CD14-positive monocyte (primary cell): ENCODE data around the gene SNN. TPM values are rescaled to one million over a fixed set of nuclear protein-coding genes. Genes with fewer than 3 reads are reported as not detected.

Experiments
- DNase-seq, 3 donors: peaks; one replicate each; pipeline ENCODE4 v3.0.0-alpha.2; 2011 to 2022
- H2AFZ ChIP-seq: 2 replicates; pipeline ENCODE4 v1.6.0; 2012; ENCODE audit warnings: mild to moderate bottlenecking, low read depth, low read length, inconsistent platforms; ENCODE audit not compliant: insufficient read depth, poor library complexity, severe bottlenecking
- H3K27ac ChIP-seq, 2 donors: 1 replicate in 1 of 2; 2 replicates in 1 of 2; pipeline ENCODE4 v1.5.1; 2012 to 2013; ENCODE audit warnings: low read length in 2 of 2, control low read depth in 1 of 2, inconsistent platforms in 1 of 2, low read depth in 1 of 2, mild to moderate bottlenecking in 1 of 2
- H3K27me3 ChIP-seq, 2 donors: one replicate each; pipeline versions ENCODE4 v1.6.0 to v1.6.1; 2011 to 2013; ENCODE audit warnings: low read length in 2 of 2; ENCODE audit not compliant: control insufficient read depth in 2 of 2, insufficient read depth in 2 of 2
- H3K36me3 ChIP-seq, 2 donors: replicated peaks in 1 of 2; 1 replicate in 1 of 2; 2 replicates in 1 of 2; pipeline versions ENCODE4 v1.5.1 to v1.6.1; 2012 to 2013; ENCODE audit warnings: low read length in 2 of 2, control low read depth in 1 of 2, inconsistent platforms in 1 of 2, mild to moderate bottlenecking in 1 of 2; ENCODE audit not compliant: insufficient read depth in 2 of 2, control insufficient read depth in 1 of 2
- H3K4me1 ChIP-seq, 2 donors: 1 replicate in 1 of 2; 2 replicates in 1 of 2; pipeline versions ENCODE4 v1.5.1 to v1.6.1; 2012 to 2013; ENCODE audit warnings: low read length in 2 of 2, control low read depth in 1 of 2, inconsistent platforms in 1 of 2, mild to moderate bottlenecking in 1 of 2, moderate library complexity in 1 of 2; ENCODE audit not compliant: insufficient read depth in 2 of 2, control insufficient read depth in 1 of 2
- H3K4me2 ChIP-seq: replicated peaks from 2 replicates; pipeline ENCODE3; 2012; ENCODE audit warnings: low read length, moderate library complexity, mild to moderate bottlenecking; ENCODE audit not compliant: poor library complexity, severe bottlenecking; ENCODE audit errors: extremely low read depth
- H3K4me3 ChIP-seq, 3 experiments: fragments of 200-600 bp in 1 of 3; sonication (generic) in 1 of 3; replicated peaks in 1 of 3; 1 replicate in 2 of 3; 2 replicates in 1 of 3; pipeline ENCODE4 v1.5.1; 2011 to 2013; ENCODE audit warnings: low read length in 3 of 3, mild to moderate bottlenecking in 3 of 3, control low read depth in 2 of 3, low read depth in 2 of 3, inconsistent platforms in 1 of 3, moderate library complexity in 1 of 3
- H3K79me2 ChIP-seq: 2 replicates; pipeline ENCODE4 v1.6.0; 2012; ENCODE audit warnings: mild to moderate bottlenecking, control low read depth, inconsistent platforms, low read length, moderate library complexity; ENCODE audit not compliant: insufficient read depth
- H3K9ac ChIP-seq: 2 replicates; pipeline ENCODE4 v1.6.0; 2017; ENCODE audit warnings: low read length, mild to moderate bottlenecking; ENCODE audit not compliant: insufficient read depth, poor library complexity, severe bottlenecking
- H3K9me3 ChIP-seq, 2 donors: replicated peaks in 1 of 2; 1 replicate in 1 of 2; 2 replicates in 1 of 2; pipeline versions ENCODE4 v1.5.1 to v1.6.1; 2012 to 2013; ENCODE audit warnings: low read length in 2 of 2, control low read depth in 1 of 2; ENCODE audit not compliant: control insufficient read depth in 1 of 2, insufficient read depth in 1 of 2
- H4K20me1 ChIP-seq: 2 replicates; pipeline ENCODE4 v1.6.0; 2012; ENCODE audit warnings: mild to moderate bottlenecking, low read length, control low read depth, moderate library complexity; ENCODE audit not compliant: insufficient read depth
- H3K27ac Mint-ChIP-seq, 7 donors: one replicate each; pipeline ENCODE4 v1.8.0; 2020; ENCODE audit warnings: mild to moderate bottlenecking in 7 of 7, mixed read lengths in 7 of 7, moderate library complexity in 6 of 7, inconsistent platforms in 2 of 7
- H3K27me3 Mint-ChIP-seq, 3 donors: one replicate each; pipeline ENCODE4 v1.8.0; 2021 to 2022; ENCODE audit warnings: low read depth in 3 of 3, mild to moderate bottlenecking in 3 of 3, mixed read lengths in 3 of 3, moderate library complexity in 3 of 3, inconsistent platforms in 1 of 3
- H3K36me3 Mint-ChIP-seq, 2 donors: one replicate each; pipeline ENCODE4 v1.8.0; 2020; ENCODE audit warnings: mixed read lengths in 2 of 2, inconsistent platforms in 1 of 2, mild to moderate bottlenecking in 1 of 2
- H3K4me1 Mint-ChIP-seq: one replicate; pipeline ENCODE4 v1.8.0; 2020; ENCODE audit warnings: mild to moderate bottlenecking, mixed read lengths
- H3K4me3 Mint-ChIP-seq, 2 donors: one replicate each; pipeline ENCODE4 v1.8.0; 2020; ENCODE audit warnings: mild to moderate bottlenecking in 2 of 2, mixed read lengths in 2 of 2, moderate library complexity in 1 of 2
- H3K9me3 Mint-ChIP-seq, 7 donors: one replicate each; pipeline ENCODE4 v1.8.0; 2020 to 2022; ENCODE audit warnings: mixed read lengths in 7 of 7, mild to moderate bottlenecking in 6 of 7, moderate library complexity in 6 of 7, inconsistent platforms in 2 of 7
- WGBS: methylation state at CpG from one replicate; pipeline ENCODE4 v1.1.5; 2013; ENCODE audit warnings: missing lambda C conversion rate; ENCODE audit not compliant: insufficient coverage; 5-methylcytosine and 5-hydroxymethylcytosine counted together
- intact Hi-C, 2 donors: fragments of 100-400 bp; cut with micrococcal nuclease; formaldehyde crosslinking; loops; one replicate each; pipeline versions ENCODE4 v1.15.0 to v1.15.1; 2023
- polyA plus RNA-seq, 3 donors: library from polyadenylated mRNA; depleted of rRNA in 1 of 3; unstranded in 2 of 3; stranded (reverse) in 1 of 3; fragments of 300-500 nt in 2 of 3; fragments of >200 nt in 1 of 3; fragmentation: Illumina TruSeq in 2 of 3; gene quantifications; 1 replicate in 2 of 3; 2 replicates in 1 of 3; pipeline ENCODE4 v1.2.3, GENCODE V29; 2012 to 2021
- TF ChIP-seq, protein P1 (sequence below): fragments of 200-600 bp; IDR thresholded peaks from one replicate; pipeline ENCODE4 v1.8.0; 2022; ENCODE audit warnings: antibody characterized with exemption, mild to moderate bottlenecking

SNN gene
- polyA plus RNA-seq, 3 donors: 89.4 to 111 (median 91.7) TPM

DNA sequence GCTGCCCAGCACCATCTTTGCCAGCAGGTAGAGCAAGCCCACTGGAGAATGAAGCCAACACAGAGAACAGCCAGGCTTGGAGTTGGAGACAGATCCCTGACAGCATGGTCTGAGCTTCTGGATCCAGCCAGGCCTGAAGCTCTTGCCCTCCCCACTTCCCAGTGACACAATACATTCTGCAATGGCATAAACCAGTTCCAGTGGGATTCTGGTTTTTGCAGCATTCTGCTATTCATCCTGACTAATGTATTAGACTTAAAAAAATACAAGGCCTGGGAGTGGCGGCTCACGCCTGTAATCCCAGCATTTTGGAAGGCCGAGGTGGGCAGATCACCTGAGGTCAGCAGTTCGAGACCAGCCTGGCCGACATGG, 41.0 kb upstream of the SNN start:
- no peaks in the 10 kb centered on the region for H4K20me1 ChIP-seq
- no peaks in the 10 kb centered on the region for H3K27me3 ChIP-seq
- TF ChIP-seq, protein P1, sequence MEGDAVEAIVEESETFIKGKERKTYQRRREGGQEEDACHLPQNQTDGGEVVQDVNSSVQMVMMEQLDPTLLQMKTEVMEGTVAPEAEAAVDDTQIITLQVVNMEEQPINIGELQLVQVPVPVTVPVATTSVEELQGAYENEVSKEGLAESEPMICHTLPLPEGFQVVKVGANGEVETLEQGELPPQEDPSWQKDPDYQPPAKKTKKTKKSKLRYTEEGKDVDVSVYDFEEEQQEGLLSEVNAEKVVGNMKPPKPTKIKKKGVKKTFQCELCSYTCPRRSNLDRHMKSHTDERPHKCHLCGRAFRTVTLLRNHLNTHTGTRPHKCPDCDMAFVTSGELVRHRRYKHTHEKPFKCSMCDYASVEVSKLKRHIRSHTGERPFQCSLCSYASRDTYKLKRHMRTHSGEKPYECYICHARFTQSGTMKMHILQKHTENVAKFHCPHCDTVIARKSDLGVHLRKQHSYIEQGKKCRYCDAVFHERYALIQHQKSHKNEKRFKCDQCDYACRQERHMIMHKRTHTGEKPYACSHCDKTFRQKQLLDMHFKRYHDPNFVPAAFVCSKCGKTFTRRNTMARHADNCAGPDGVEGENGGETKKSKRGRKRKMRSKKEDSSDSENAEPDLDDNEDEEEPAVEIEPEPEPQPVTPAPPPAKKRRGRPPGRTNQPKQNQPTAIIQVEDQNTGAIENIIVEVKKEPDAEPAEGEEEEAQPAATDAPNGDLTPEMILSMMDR: no peak
- H3K9me3 ChIP-seq: no peaks in the 10 kb centered on the region
- WGBS: 94% methylated on average over 3 of the region's 5 CpGs
- no peak overlapping the region for H3K4me3 ChIP-seq
- Mint-ChIP-seq H3K27me3 (peaks cover 0 to 24% (median 1%) of the 10 kb centered on the region in 3 donors), H3K36me3 (peaks cover 0 to 6% of the 10 kb centered on the region in 2 donors), H3K4me3 (no peak overlapping the region), H3K4me1 (peaks cover 64% of the 10 kb centered on the region), H3K27ac (peak overlapping the region in 1 of 7 donors; percentile 16), H3K9me3 (peaks cover 0 to 3% (median 0%) of the 10 kb centered on the region in 7 donors)
- H3K4me1 ChIP-seq: peaks cover 56 to 62% of the 10 kb centered on the region in 2 donors
- H3K79me2 ChIP-seq: no peaks in the 10 kb centered on the region
- no peak overlapping the region for H3K4me2 ChIP-seq
- H3K36me3 ChIP-seq: no peaks in the 10 kb centered on the region
- no peak overlapping the region for H3K27ac ChIP-seq
- H3K9ac ChIP-seq: no peak overlapping the region
- DNase-seq: no peak
- no peak overlapping the region for H2AFZ ChIP-seq
- intact Hi-C loops: loop anchor here in 1 of 2 donors (1.0 kb wide), 1 partner anchor 9 kb away; no protein-coding TSS in a partner anchor

GRCh38 chr16:11627822-11628457, 40.3 kb upstream of the SNN start:
- Mint-ChIP-seq H3K9me3 (peaks cover 0 to 3% (median 0%) of the 10 kb centered on the region in 7 donors), H3K27me3 (peaks cover 0 to 24% (median 1%) of the 10 kb centered on the region in 3 donors), H3K4me3 (no peak overlapping the region), H3K27ac (peak overlapping the region in 2 of 7 donors; percentile 28 to 88), H3K4me1 (peaks cover 67% of the 10 kb centered on the region), H3K36me3 (peaks cover 0 to 6% of the 10 kb centered on the region in 2 donors)
- DNase-seq: no peak
- Histone ChIP-seq H2AFZ (no peak overlapping the region), H3K27ac (no peak overlapping the region), H3K4me3 (no peak overlapping the region), H3K4me2 (no peak overlapping the region), H3K36me3 (no peaks in the 10 kb centered on the region), H3K9me3 (no peaks in the 10 kb centered on the region), H3K79me2 (no peaks in the 10 kb centered on the region), H4K20me1 (no peaks in the 10 kb centered on the region), H3K27me3 (no peaks in the 10 kb centered on the region), H3K9ac (no peak overlapping the region), H3K4me1 (peaks cover 59 to 66% of the 10 kb centered on the region in 2 donors)
- 64% methylated on average over 9 of the region's 15 CpGs for WGBS
- TF ChIP-seq, protein P1: no peak
- intact Hi-C loops: loop anchor here in 1 of 2 donors (1.0 kb wide), 1 partner anchor 8 kb away; no protein-coding TSS in a partner anchor
